Bone marrow (tissue), 2 donors: ENCODE measurements around the gene TOMM40L.
"Not testable (repeated sequence)": the region's sequence is repeated elsewhere in the genome, so short reads cannot be mapped to it uniquely, and the experiment has no call there.

Experiments used
- DNase-seq, 2 donors: peaks; one replicate each; lab custom pipeline; 2025; lab: John Stamatoyannopoulos, UW

The TOMM40L gene

DNA sequence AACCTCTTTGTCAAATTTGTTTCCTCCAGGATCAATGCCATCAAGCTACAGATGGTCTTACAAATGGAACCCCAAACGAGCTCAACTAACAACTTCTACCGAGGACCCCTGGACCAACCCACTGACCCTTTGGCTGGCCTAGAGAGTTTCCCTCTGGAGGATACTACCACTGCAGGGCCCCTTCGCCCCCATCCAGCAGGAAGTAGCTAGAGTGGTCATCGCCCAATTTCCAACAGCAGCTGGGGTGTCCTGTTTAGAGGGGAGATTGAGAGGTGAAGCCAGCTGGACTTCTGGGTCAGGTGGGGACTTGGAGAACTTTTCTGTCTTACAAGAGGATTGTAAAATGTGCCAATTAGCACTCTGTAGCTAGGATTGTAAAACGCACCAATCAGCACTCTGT, 31.2 kb downstream of the TOMM40L start:
- not testable (repeated sequence) for DNase-seq

DNA sequence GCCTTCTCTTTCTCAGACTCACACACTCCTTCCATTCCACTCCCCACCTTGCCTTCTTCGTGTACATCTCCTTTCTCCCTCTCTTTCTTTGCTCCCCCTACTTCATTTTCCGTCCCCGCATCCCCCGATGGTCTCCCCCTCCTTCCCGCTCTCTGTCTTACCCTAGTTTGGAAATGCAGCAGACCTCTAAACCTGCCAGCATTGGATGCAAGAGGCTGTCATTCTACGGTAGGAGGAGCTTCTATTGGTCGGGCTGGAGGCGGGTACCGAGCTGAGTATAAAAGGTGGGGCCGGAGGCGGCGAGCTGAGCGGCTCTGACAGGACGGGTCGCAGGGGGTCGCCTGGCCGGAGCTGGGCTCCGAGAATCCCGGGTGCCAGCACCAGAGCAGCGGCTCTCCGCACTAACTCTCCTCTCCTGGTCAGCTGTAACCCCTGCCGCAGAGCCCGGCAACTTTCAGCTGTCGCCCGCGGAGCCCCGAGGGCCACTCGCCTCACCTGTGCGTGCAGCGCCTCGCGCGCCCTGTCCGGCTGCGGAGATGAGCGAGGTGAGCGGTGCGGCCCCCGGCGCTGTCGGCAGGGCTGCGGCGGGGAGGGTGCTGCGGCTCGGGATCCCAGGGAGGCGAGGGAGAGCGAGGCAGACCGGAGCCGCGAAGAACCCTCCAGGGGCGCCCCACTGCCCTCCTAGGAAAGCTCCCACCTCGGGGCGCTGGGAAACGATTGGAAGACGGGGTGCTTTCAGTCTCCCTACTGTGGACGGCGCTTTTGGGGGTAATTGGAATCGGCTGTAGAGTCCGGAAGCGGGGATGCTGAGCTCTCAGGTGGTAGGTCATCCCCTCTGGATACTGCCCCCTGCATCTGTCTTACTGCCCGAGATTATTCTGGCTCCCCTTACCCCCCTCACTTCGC, 32.8 kb downstream of the TOMM40L start, which contains the start of gene PCP4L1:
TSS of gene PCP4L1 (plus strand) at position 307 of the 906 bp plus-strand sequence. CDS start at position 537, 230 bp downstream.
- no peak for DNase-seq

DNA sequence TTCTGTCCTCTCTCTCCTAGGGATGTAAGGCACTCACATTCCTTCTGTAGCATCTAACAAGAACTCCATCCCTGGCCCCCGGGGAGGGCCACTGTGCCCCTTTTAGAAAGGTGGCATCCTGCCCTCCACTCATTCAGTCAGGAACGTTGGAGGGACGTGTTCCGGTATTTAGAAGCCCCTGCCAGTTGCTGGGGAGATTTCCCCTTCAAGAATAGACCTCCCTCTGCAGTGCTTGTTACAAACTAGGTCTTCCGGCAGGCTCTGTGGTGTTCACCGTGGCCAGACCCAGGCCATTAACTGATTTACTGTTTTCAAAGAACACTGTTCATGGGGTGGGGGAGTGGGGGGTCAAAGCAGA, 33.5 kb downstream of the TOMM40L start:
- no peak for DNase-seq

DNA sequence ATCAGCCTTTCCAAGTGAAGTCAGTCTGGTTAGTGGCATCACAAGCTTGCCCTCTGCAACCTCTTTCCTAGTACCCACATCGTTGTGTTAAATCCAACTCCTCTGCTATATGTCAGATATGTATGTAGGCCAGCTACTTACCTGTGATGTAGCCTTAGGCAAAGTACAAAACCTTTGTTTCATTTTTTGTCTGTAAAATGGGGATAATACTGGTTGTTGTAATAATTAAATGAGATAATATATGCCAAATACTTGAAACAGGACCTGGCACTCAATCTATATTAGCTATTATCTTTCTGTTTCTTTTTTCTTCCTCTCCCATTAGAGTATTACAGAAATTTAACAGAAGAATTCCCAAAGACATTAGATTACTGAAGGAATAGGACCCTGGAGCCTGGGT, 33.9 kb downstream of the TOMM40L start:
- DNase-seq, result no peak

DNA sequence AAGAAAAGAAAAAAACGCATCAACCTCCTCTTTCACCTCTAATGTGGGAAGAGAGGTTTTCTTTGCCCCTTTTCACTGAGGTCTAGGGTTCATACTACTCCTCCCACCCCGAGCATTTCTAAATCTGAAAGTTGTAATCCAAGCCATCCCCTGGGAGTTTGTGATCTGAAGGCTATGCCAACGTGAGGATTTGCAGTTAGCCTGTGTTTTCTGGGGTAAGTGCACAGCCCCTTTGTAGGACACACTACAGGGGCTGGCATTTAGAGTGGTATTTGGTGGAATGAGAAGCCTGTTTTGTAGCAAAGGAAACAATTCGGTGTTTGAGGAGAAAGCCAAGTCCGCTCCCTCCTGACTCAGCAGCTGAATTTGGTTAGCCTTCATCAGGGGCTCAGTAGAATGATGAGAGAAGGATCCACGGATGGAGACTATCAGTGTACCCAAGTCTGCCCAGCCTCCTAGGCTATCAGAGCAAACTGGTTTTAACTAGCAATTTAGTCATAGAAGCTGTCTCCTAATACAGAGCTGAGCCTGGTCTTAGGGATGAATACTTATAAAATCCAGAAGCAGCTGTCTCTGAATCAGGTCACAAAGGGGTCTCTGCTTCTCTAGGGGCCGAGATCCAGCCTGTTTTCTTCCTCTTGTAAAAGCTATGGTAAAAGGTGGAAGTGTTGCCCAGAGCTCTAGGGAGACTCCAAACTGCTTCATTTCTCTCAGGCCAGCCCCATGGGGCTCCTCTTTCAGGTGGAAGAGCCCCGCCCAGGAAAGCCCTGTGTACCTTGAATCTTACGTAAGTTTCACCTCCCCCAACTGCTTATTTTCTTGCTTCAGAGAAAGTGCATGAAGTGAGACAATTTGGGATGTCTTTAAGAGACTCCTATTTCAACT, 34.8 kb downstream of the TOMM40L start:
- DNase-seq, result no peak

DNA sequence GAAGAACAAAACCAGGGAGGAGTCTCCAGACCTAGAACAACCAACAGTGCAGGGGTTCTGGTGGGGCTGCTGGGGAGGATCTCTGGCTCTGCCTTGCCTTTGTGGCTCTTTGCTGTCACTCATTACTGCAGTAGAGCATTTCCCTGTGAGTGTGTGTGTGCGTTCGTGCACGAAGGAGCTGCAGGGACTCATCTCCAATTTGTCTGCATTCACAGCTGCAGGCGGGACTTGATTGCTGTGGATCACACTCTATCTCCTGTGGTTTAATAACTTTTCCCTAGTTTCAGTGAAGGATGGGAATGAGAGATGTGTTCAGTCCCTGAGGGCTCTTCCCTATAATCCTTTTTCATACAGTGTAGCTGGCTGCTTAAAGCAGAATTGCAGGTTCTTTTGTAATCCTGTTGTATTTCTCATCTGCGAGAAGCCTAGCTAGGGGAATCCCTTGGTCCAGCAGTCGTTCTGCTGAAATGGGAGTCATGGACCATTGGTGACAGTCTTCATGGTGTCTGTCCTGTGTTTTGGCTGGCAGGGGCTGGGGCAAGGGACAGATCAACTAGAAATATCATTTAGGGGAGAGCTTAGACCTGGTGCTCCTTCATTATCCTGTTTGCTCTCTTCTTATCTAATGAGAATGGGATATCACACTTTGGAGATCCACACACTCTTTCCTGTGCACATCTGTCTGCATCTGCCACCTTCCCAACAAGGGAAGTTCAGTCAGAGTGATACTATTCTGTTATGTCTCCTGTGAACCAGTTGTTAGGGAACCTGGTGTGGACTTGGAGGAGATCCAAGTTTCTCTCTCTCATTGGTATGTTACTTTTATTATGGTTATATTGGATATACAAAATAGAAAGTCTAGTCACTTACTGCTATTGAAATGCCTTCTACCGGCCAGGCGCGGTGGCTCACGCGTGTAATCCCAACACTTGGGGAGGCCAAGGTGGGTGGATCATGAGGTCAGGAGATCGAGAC, 35.7 kb downstream of the TOMM40L start:
- no peak for DNase-seq

DNA sequence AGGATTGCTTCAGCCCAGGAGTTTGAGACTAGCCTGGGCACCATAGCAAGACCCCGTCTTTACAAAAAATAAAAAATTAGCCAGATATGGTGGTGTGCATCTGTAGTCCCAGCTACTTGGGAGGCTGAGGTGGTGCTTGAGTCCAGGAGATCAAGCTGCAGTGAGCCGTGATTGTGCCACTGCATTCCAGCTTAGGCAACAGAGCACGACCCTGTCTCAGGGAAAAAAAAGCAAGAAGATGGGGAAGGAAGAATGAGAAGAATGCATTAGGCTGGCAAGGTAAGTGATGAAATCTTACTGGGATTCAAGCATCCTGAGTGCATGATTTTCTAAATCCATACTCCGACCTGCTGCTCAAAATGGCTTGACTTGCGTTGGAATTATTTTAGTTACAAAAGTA, 39.4 kb downstream of the TOMM40L start:
- no peak for DNase-seq

DNA sequence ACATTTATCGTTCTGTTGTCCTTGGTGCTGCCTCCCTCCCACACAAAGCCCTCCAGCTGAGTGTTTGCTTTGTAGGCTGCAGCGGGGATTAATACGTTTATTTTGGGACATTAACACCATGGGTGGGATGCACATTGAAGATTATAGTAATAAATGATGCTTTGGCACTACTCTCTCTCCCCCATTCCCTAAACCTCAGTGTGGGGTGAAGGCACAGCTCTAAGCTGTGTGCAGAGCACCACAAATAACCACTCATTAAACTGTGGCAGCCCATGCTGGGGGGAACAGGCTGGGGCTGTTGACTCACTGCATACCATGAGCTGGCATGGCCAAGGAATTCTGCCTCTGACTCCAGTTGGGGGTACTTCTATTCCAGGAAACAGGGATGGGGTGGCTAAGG, 40.3 kb downstream of the TOMM40L start:
- DNase-seq, result no peak

DNA sequence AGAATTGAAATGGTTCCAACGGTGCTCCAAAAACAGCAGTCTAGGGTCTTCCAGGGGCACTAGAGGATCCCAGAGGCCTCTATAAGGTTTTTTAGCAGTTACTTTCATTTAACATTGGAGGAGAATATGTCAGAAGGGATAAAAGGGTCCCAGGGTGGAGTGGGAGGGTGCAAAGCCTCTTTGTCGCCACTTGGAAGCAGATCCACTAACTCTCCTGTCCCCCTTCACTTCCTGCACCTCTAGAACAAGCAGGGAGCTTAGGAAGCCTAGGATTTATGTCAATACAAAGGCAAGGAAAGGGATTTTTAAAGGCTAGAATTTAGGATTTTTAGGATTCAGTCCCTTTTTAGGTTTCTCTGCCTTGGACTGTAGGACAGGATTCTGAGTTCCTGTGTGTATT, 41.0 kb downstream of the TOMM40L start:
- no peak for DNase-seq

DNA sequence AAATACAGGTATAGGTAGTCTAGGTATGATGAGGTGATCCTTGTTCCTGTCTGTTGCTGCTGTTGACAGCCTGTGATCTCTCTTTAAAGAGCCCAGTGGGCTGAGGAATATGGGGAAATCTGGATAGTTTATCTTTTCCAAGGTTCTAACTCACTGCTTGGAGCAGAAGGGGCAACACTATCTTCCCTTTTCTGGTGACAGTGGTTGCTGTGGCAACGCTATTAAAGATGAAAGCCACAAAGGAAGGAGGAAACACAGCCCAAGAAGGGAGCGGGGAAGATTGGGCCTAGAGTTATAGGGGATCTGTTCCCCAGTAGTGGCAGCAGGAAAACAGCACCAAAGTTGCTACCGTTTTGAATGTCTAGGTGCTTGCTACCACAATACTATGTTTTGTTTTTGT, 41.5 kb downstream of the TOMM40L start:
- DNase-seq, result peak in 1 of 2 donors; percentile 60

DNA sequence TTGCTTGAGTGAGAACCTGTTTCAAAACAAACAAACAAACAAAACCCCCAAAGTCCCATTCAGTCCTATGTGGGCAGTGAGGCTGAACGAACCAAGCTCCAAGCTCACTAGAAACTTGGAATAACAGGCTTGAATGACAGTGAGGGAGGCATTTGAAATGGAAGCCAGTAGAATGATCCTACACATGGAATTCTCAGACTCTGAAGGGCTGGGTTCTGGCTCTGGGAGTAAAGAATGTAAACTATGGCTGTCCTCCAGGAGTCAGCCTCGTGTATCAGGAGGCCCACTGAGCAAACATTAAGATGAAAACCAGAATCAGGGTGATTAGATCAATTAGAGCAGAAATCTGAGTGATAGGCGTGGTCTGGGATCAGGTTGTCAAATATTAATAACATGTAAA, 47.5 kb downstream of the TOMM40L start:
- no peak for DNase-seq

DNA sequence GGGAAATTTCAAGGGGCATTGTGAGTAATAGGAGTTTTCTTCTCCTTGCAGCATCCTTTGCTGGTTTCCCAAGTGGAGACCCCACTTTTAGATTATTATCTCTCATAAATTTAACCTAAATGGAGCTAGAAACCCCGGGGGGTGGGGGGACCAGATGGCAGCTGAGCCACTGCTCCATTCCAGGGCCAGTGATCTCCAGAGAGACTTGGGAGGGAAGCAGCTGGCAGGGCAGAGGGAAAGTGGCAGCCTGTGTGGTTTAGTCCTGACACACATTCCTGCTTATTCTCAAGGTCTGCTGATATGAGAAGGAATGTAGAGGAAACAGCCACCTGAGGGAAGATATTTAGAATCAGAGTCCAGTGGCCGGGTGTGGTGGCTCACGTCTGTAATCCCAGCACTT, 49.0 kb downstream of the TOMM40L start:
- DNase-seq, result no peak
